Endothelial cell (in vitro differentiated cells): ENCODE data around the gene MYO16. TPM values are rescaled to one million over a fixed set of nuclear protein-coding genes. Genes with fewer than 3 reads are reported as not detected.

Source experiments
- DNase-seq: peaks from one replicate; pipeline ENCODE4 v3.0.0; 2021; ENCODE audit warnings: low spot score
- H3K27ac Mint-ChIP-seq: one replicate; pipeline ENCODE4 v1.8.0; 2021; ENCODE audit warnings: mixed read lengths, inconsistent platforms; ENCODE audit not compliant: unreplicated experiment
- H3K27me3 Mint-ChIP-seq: one replicate; pipeline ENCODE4 v1.8.0; 2021; ENCODE audit warnings: mild to moderate bottlenecking, moderate library complexity, mixed read lengths, inconsistent platforms; ENCODE audit not compliant: unreplicated experiment
- H3K36me3 Mint-ChIP-seq: one replicate; pipeline ENCODE4 v1.8.0; 2021; ENCODE audit warnings: mild to moderate bottlenecking, low read depth, mixed read lengths, inconsistent platforms; ENCODE audit not compliant: unreplicated experiment
- H3K4me1 Mint-ChIP-seq: one replicate; pipeline ENCODE4 v1.8.0; 2021; ENCODE audit warnings: mild to moderate bottlenecking, mixed read lengths, inconsistent platforms; ENCODE audit not compliant: unreplicated experiment
- H3K4me3 Mint-ChIP-seq: one replicate; pipeline ENCODE4 v1.8.0; 2021; ENCODE audit warnings: mild to moderate bottlenecking, mixed read lengths, inconsistent platforms; ENCODE audit not compliant: unreplicated experiment
- H3K9me3 Mint-ChIP-seq: one replicate; pipeline ENCODE4 v1.8.0; 2021; ENCODE audit warnings: mixed read lengths, inconsistent platforms; ENCODE audit not compliant: unreplicated experiment
- CTCF ChIP-seq: fragments of 200-600 bp; sonication (generic); IDR thresholded peaks from one replicate; pipeline ENCODE4 v1.5.0; 2021; ENCODE audit warnings: antibody characterized with exemption; ENCODE audit not compliant: unreplicated experiment
- total RNA-seq: library from RNA; stranded (reverse); fragmentation: NEBNext Ultra II Directional; extraction: Animal tissue kit (Norgen Biotek cat#: 25700); gene quantifications from one replicate; pipeline ENCODE4 v1.2.1, GENCODE V29; 2021; ENCODE audit not compliant: unreplicated experiment

Gene MYO16
- total RNA-seq, 1 donor from 2014 or later = 1.4 TPM

- Mint-ChIP-seq H3K27me3 (no peaks in the 10 kb centered on the region), H3K9me3 (peaks cover 10% of the 10 kb centered on the region), H3K4me3 (no peak overlapping the region), H3K4me1 (no peaks in the 10 kb centered on the region), H3K27ac (no peak overlapping the region), H3K36me3 (peaks cover 6% of the 10 kb centered on the region)
- no peak for TF ChIP-seq CTCF
- no peak for DNase-seq
Observed at GRCh38 chr13:108669381-108669780, 40.0 kb downstream of the MYO16 start.

- H3K36me3 Mint-ChIP-seq = no peaks in the 10 kb centered on the region
- H3K4me1 Mint-ChIP-seq = peaks cover 4% of the 10 kb centered on the region
- no peak for TF ChIP-seq CTCF
- no peak overlapping the region for H3K4me3 Mint-ChIP-seq
- no peak overlapping the region for H3K27ac Mint-ChIP-seq
- H3K27me3 Mint-ChIP-seq = no peaks in the 10 kb centered on the region
- H3K9me3 Mint-ChIP-seq = peaks cover 5% of the 10 kb centered on the region
- DNase-seq = no peak
Observed at GRCh38 chr13:108674346-108674745, 44.9 kb downstream of the MYO16 start.

- H3K9me3 Mint-ChIP-seq = peaks cover under 1% of the 10 kb centered on the region
- DNase-seq = no peak
- no peak overlapping the region for H3K4me3 Mint-ChIP-seq
- no peaks in the 10 kb centered on the region for H3K36me3 Mint-ChIP-seq
- H3K4me1 Mint-ChIP-seq = peaks cover 4% of the 10 kb centered on the region
- H3K27me3 Mint-ChIP-seq = no peaks in the 10 kb centered on the region
- no peak overlapping the region for H3K27ac Mint-ChIP-seq
- TF ChIP-seq CTCF = no peak
Observed at GRCh38 chr13:108674771-108675170, 45.4 kb downstream of the MYO16 start.

- DNase-seq = no peak
- no peak overlapping the region for H3K4me3 Mint-ChIP-seq
- H3K27me3 Mint-ChIP-seq = no peaks in the 10 kb centered on the region
- no peaks in the 10 kb centered on the region for H3K36me3 Mint-ChIP-seq
- H3K4me1 Mint-ChIP-seq = peaks cover 4% of the 10 kb centered on the region
- no peaks in the 10 kb centered on the region for H3K9me3 Mint-ChIP-seq
- no peak for TF ChIP-seq CTCF
- H3K27ac Mint-ChIP-seq = no peak overlapping the region
Observed at GRCh38 chr13:108676620-108677019, 47.2 kb downstream of the MYO16 start.

GRCh38 chr13:108677806-108678205, 48.4 kb downstream of the MYO16 start:
- no peak overlapping the region for H3K4me3 Mint-ChIP-seq
- TF ChIP-seq CTCF = no peak

More at GRCh38 chr13:108677806-108678205, 48.4 kb downstream of the MYO16 start:
- no peak for DNase-seq
- Mint-ChIP-seq H3K36me3 (no peaks in the 10 kb centered on the region), H3K27ac (no peak overlapping the region), H3K9me3 (no peaks in the 10 kb centered on the region), H3K27me3 (no peaks in the 10 kb centered on the region), H3K4me1 (peaks cover 4% of the 10 kb centered on the region)
